ENCODE measurements around the gene AMPH. TPM values are rescaled to one million over a fixed set of nuclear protein-coding genes. Genes with fewer than 3 reads are reported as not detected.

AMPH gene
- total and polyA plus RNA-seq, 7 donors, result 0.98 to 2.9 (median 1.6) TPM

DNA sequence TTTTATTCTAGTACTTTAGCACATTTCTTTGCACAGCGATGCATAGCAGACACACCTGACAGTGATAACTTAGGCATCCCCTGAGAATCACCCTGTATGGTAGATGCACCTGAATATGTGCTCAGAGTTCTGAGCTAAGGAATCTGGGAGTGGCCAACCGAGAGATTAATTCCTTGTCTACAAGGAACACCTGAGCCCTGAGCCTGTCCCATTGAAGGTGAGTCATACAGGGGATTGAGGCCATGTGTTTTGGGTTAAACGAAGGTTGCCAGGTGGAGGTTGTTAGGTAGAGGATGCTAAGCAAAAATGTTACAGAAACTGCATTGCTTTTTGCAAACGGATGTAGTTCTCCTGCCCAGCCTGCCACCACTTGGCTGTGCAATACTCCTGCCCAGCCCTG is 128.9 kb downstream of the AMPH start:
- no peak for DNase-seq
- TF ChIP-seq, protein P1, sequence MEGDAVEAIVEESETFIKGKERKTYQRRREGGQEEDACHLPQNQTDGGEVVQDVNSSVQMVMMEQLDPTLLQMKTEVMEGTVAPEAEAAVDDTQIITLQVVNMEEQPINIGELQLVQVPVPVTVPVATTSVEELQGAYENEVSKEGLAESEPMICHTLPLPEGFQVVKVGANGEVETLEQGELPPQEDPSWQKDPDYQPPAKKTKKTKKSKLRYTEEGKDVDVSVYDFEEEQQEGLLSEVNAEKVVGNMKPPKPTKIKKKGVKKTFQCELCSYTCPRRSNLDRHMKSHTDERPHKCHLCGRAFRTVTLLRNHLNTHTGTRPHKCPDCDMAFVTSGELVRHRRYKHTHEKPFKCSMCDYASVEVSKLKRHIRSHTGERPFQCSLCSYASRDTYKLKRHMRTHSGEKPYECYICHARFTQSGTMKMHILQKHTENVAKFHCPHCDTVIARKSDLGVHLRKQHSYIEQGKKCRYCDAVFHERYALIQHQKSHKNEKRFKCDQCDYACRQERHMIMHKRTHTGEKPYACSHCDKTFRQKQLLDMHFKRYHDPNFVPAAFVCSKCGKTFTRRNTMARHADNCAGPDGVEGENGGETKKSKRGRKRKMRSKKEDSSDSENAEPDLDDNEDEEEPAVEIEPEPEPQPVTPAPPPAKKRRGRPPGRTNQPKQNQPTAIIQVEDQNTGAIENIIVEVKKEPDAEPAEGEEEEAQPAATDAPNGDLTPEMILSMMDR (IDR thresholded peaks at IDR 0.05), result no peak
- ATAC-seq, result no peak
- no peaks in the 10 kb centered on the region for H3K9me3 ChIP-seq
- H3K4me3 ChIP-seq, result no peak overlapping the region
- H3K27me3 ChIP-seq (ENCODE audit: insufficient read depth in 3 of 3, low read length in 2 of 3), result no peaks in the 10 kb centered on the region
- 82 to 91% (median 89%) methylated on average over 4 of the region's 4 CpGs for WGBS, 3 donors
- H3K27ac ChIP-seq, result no peak overlapping the region
- intact Hi-C loops (cut with DNase I), result no loop called here
- H3K4me1 ChIP-seq, result no peaks in the 10 kb centered on the region
- H3K36me3 ChIP-seq (ENCODE audit: insufficient read depth in 1 of 2, low read depth in 1 of 2), result no peaks in the 10 kb centered on the region

- Histone ChIP-seq H3K36me3 (ENCODE audit: insufficient read depth in 1 of 2, low read depth in 1 of 2) (no peaks in the 10 kb centered on the region), H3K9me3 (no peaks in the 10 kb centered on the region), H3K27ac (no peak overlapping the region), H3K4me3 (no peak overlapping the region), H3K4me1 (no peaks in the 10 kb centered on the region), H3K27me3 (ENCODE audit: insufficient read depth in 3 of 3, low read length in 2 of 3) (no peaks in the 10 kb centered on the region)
- ATAC-seq, result no peak
- intact Hi-C loops (cut with DNase I), result no loop called here
- WGBS, 3 donors, result 70 to 83% (median 81%) methylated on average over 2 of the region's 2 CpGs
- DNase-seq, result no peak
- TF ChIP-seq, protein P1 (IDR thresholded peaks at IDR 0.05), result no peak
Measured at GRCh38 chr7:38492010-38492409, 139.2 kb downstream of the AMPH start.

- no peak for ATAC-seq
Measured at GRCh38 chr7:38482521-38482920, 148.7 kb downstream of the AMPH start.

GRCh38 chr7:38481401-38481800 is 149.8 kb downstream of the AMPH start:
- H3K27ac ChIP-seq, result no peak overlapping the region
- WGBS, 3 donors, result 29 to 47% (median 45%) methylated on average over 2 of the region's 2 CpGs
- no peak for ATAC-seq
- no peak overlapping the region for H3K4me3 ChIP-seq
- H3K9me3 ChIP-seq, result peaks cover 16% of the 10 kb centered on the region
- H3K27me3 ChIP-seq (ENCODE audit: insufficient read depth in 3 of 3, low read length in 2 of 3), result no peaks in the 10 kb centered on the region
- no peaks in the 10 kb centered on the region for H3K36me3 ChIP-seq (ENCODE audit: insufficient read depth in 1 of 2, low read depth in 1 of 2)
- no peak for DNase-seq
- no peaks in the 10 kb centered on the region for H3K4me1 ChIP-seq
- TF ChIP-seq, protein P1 (IDR thresholded peaks at IDR 0.05), result no peak
- intact Hi-C loops (cut with DNase I), result no loop called here

More at GRCh38 chr7:38482521-38482920, 148.7 kb downstream of the AMPH start:
- intact Hi-C loops (cut with DNase I), result no loop called here
- no peaks in the 10 kb centered on the region for H3K4me1 ChIP-seq
- H3K4me3 ChIP-seq, result no peak overlapping the region
- peaks cover 16% of the 10 kb centered on the region for H3K9me3 ChIP-seq
- TF ChIP-seq, protein P1 (IDR thresholded peaks at IDR 0.05), result no peak
- no peak for DNase-seq
- no peaks in the 10 kb centered on the region for H3K27me3 ChIP-seq (ENCODE audit: insufficient read depth in 3 of 3, low read length in 2 of 3)
- no peak overlapping the region for H3K27ac ChIP-seq
- WGBS, 3 donors, result 68 to 79% (median 76%) methylated on average over 1 of the region's 1 CpG
- H3K36me3 ChIP-seq (ENCODE audit: insufficient read depth in 1 of 2, low read depth in 1 of 2), result no peaks in the 10 kb centered on the region

DNA sequence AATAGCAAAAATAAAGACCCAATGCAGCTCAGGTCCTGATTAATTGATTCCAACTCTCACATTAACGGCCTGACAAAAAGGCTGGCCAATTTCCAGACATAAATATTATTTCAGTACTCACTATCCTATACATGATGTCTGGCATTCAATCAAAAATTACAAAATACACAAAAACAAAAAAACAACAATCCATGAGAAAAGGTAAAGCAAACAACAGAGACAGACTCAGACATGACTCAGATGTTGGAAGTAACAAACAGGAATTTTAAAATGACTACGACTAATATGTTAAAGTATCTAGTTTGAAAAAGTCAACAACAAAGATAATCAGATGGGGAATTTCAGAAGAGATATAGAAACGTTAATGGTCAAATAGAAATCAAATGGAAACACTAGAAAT is 152.8 kb downstream of the AMPH start:
- H3K4me3 ChIP-seq, result no peak overlapping the region
- 41 to 58% (median 53%) methylated on average over 3 of the region's 3 CpGs for WGBS, 3 donors
- H3K27ac ChIP-seq, result no peak overlapping the region
- no peaks in the 10 kb centered on the region for H3K27me3 ChIP-seq (ENCODE audit: insufficient read depth in 3 of 3, low read length in 2 of 3)
- no peaks in the 10 kb centered on the region for H3K4me1 ChIP-seq
- H3K36me3 ChIP-seq (ENCODE audit: insufficient read depth in 1 of 2, low read depth in 1 of 2), result no peaks in the 10 kb centered on the region
- ATAC-seq, result no peak
- no peak for DNase-seq
- TF ChIP-seq, protein P1 (IDR thresholded peaks at IDR 0.05), result no peak
- intact Hi-C loops (cut with DNase I), result no loop called here
- H3K9me3 ChIP-seq, result peaks cover 3% of the 10 kb centered on the region

All from psoas muscle (tissue), 8 donors.